ENCODE measurements around the gene NPBWR2.

GRCh38 chr20:64115171-64115911 is 8.0 kb upstream of the NPBWR2 start:
- TF ChIP-seq CTCF (optimal IDR thresholded peaks at IDR 0.05 in 1 of 3, IDR thresholded peaks at IDR 0.05 in 1 of 3, conservative IDR thresholded peaks at IDR 0.05 in 1 of 3; ENCODE audit: extremely low read depth in 1 of 3, insufficient read depth in 2 of 3, low read length in 3 of 3) (no peak), EZH2 (IDR thresholded peaks at IDR 0.05; ENCODE audit: low read length) (no peak)

Measured in keratinocyte (primary cell).